COLO668 (cell line): Measurements from ENCODE around the gene PTPRC.

Source experiments
- DNase-seq: peaks from one replicate; lab custom pipeline; 2025; ENCODE audit not compliant: unreplicated experiment; lab: John Stamatoyannopoulos, UW

PTPRC gene

GRCh38 chr1:198641966-198642668 lies 3.3 kb downstream of the PTPRC start:
- DNase-seq, result no peak

- no peak for DNase-seq
These were observed 4.1 kb downstream of the PTPRC start for GRCh38 chr1:198642983-198643382.

- no peak for DNase-seq
These were observed 5.0 kb downstream of the PTPRC start for GRCh38 chr1:198643808-198644207.

- no peak for DNase-seq
These were observed 8.2 kb downstream of the PTPRC start for GRCh38 chr1:198647055-198647454.

GRCh38 chr1:198648592-198648991 lies 9.8 kb downstream of the PTPRC start:
- DNase-seq, result no peak

- no peak for DNase-seq
These were observed 10.6 kb downstream of the PTPRC start for GRCh38 chr1:198649232-198649967.

GRCh38 chr1:198649968-198650338 lies 11.1 kb downstream of the PTPRC start:
- no peak for DNase-seq

DNA sequence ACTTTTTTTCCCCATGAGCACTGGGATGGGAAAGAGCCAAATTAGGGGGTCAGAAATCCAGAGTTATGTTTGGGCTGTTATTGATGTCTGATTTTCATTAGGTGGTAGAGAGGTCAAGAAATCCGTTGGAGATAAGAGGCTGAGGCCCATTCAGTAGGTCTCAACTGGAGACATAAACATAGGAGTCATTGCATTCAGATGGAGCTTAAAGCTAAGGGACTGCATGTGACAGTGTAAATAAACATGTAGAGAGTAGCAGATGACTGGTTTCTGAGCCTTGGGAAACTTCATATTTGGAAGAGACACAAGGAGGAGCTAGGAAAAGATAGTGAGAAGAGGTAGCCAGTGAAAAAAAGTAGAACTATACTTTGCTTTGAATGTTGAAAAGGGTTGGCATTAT lies 11.7 kb downstream of the PTPRC start:
- no peak for DNase-seq

DNA sequence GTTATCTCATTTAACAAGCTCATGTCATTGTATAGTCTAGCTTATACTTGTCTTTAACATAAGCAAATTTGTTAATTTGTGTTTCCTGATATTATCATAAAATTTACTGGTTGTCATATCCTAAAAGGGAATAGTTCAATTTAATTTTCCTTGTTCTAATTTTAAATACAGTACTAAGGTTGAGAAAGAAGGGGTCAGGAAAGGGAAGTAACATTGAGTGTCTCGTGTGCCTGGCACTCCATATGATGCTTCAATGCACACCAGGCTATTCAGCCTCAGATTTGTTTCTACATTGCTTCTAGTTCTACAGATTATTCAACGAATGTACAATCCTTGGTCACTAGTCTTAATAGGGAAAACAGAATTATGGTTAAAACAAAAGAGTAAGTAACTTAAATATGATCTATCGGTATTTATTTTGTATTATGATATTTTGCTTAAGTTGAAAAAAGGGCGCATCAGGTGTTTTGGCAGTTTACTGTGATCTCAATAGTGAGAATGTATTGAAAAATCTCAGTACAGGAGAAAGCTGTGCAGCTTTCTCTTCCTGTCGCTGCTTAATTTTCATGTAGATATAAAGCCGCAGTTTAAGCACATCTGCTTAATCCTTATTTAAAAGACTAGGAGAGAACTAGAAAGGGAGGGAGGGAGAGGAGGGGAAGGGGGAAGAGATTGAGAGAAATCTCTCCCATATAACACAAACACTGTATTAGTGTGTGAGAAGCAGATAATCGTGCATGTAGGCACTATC lies 13.0 kb downstream of the PTPRC start:
- no peak for DNase-seq

DNA sequence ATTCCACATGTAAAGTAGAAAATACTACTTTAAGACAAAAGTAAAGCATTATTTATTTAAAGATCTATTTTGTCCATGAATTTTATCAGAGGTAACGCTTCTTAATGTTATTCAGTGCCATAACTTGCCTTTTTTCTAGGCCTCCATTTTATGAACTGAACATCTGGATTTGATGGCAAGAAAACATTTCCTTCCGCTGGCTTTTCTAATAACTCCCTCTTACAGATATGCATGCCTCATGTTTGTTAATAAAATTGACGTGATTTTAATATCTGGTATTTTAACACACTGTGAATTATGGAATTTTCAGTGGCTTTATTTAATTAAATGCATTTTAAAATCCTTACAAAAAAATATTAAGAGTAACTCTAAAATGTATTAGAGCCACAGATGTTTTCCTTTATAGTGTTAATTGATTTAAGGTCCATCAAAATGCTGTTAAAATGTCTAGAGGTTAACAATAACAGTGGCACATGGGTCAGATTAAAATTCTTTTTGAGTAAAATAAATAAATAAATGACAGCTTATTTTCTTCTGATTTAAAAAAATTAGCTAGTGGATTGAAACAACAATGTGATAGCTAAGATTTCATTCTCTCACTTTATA lies 15.1 kb downstream of the PTPRC start:
- DNase-seq, result no peak

GRCh38 chr1:198655459-198656121 lies 16.8 kb downstream of the PTPRC start:
- no peak for DNase-seq

DNA sequence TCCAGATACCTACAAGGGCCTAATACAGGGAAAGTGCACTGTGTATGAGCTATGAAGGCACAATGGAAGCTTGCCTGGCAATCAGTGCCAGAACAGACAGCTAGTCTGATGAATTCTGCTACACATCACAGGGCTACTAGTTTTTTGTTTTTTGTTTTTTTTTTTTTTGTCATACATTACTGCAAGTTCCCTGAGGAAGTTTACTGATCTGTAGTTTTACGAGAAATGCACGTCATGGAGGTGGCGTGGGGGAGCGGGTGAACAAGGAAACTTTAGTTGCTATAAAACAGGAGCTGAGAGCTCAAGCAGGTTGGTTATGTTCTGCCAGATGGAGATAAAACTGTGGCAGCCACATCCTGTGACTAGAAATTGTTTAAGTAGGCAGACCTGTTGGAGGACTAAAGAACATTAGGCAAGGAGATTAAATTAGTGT lies 17.7 kb downstream of the PTPRC start:
- no peak for DNase-seq

DNA sequence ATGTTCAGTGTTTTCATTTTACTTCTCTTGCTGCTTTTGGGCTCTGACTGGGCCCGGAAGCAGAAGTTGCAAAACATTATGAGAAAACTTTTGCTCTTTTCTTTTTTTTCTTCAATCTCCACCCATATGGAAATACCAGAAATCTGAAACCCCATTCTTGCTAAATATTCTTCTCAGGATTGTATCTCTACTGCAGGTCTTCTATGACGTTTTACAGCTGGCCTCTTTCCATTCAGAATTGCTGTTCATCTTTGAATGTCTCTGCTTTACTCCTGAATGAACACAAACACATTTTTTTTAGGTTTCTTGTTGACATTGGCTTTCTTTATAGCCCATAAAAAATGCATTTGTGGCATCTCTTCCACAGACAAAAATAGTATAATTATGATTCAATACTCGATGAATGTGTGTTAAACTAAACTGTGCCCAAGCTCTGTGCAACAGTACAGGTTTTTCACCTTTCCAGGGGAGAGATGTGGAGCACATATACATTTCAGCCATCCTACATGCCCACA lies 18.8 kb downstream of the PTPRC start:
- DNase-seq, result no peak

GRCh38 chr1:198660341-198661261 lies 21.8 kb downstream of the PTPRC start:
- no peak for DNase-seq

DNA sequence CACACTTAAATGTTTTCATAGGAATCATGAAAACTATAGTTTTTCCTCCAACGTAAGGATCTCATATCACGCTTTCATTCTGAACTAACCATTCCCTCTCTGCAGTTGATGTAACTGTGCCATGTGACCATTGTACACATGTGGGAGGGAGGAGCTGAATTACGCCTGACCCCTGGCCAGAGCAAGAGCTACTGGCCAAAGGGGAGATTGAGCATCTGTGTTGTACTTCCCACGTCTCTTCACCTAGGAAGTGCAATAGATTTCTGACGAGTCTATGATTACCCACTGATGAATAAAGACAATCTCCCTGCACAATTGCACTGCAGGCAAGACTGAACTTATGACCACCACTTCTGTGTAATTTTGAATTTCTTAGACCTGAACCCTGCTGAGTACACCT lies 24.0 kb downstream of the PTPRC start:
- DNase-seq, result no peak

- no peak for DNase-seq
These were observed 25.4 kb downstream of the PTPRC start for GRCh38 chr1:198664068-198664788.

DNA sequence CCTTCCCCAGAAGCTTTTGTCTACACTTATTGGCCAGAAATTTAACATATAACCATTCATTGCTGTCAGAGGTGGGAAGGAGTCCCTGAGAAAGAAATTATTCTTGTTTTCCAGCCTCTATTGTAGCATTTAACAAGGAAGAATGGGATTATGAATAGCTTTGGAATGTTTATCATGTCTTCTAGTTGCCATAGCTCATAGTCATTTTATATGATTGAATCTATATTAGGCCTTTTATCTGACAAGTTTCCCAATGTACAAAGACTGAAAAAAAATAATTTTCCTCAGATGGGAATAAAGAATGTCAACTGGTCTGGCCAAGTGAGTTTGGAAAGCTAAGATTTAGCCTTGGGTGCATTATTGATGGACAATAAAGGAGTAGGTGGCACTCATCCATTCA lies 28.3 kb downstream of the PTPRC start:
- no peak for DNase-seq

DNA sequence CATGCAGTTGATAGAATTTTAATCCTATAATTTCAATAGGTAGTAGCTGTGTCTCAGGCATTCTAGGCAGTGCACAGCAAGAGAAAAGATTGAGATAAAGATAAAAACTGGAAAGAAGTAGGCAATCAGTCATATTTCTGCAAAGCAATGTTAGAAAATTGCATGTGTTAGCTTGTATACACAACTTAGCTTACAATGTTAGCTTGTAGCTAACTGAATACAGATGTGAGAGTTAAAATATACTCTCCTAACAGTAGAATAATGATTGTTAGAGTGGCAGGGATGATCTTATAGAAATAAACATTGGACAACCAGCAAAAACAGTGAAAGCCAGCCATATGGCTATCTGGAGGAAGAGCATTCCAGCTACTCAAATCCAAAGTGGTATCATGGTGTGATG lies 29.0 kb downstream of the PTPRC start:
- DNase-seq, result no peak

DNA sequence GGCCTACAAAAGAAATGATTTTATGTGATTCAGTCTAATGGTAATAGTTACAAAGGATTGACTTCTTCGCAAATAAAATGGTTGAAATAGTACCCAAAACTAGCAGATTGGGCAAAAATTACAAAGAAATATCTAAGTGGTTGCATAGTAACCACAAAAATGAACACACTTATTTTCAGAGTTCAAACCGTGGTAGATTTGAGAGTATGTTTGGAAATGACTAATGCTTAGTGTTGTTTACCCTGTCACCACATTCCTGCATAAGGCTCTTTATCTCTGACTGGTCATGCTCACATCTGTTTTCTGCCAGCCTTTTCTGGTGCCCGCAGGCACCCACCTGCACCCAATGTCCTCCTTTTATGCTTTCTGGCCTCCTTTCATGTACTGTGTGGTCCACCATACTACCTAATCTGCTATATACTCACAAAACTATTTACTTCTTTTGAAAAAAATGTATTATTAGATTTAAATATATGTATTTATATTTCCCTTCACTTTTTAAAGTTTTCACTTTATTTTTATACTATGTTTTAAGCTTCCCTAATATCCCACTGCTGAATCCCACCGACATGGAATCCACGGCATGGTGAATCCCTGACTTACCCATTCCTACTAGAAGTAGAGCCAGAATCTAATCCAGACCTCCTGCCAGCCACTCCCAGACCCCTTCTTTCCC lies 30.3 kb downstream of the PTPRC start:
- no peak for DNase-seq
